PC-9 (cell line): ENCODE data around the gene UXS1.

ENCODE experiments used
- EZH2 ChIP-seq: fragments of 200-600 bp; sonication (generic); IDR thresholded peaks from 2 replicates; pipeline ENCODE4 v1.8.0; 2017; ENCODE audit warnings: antibody characterized with exemption, low read depth
- TF ChIP-seq, protein P1 (sequence below): fragments of 200-600 bp; sonication (generic); conservative IDR thresholded peaks from 2 replicates; pipeline ENCODE4 v1.6.1; 2017; ENCODE audit warnings: mixed run types, antibody characterized with exemption, mild to moderate bottlenecking, moderate library complexity

DNA sequence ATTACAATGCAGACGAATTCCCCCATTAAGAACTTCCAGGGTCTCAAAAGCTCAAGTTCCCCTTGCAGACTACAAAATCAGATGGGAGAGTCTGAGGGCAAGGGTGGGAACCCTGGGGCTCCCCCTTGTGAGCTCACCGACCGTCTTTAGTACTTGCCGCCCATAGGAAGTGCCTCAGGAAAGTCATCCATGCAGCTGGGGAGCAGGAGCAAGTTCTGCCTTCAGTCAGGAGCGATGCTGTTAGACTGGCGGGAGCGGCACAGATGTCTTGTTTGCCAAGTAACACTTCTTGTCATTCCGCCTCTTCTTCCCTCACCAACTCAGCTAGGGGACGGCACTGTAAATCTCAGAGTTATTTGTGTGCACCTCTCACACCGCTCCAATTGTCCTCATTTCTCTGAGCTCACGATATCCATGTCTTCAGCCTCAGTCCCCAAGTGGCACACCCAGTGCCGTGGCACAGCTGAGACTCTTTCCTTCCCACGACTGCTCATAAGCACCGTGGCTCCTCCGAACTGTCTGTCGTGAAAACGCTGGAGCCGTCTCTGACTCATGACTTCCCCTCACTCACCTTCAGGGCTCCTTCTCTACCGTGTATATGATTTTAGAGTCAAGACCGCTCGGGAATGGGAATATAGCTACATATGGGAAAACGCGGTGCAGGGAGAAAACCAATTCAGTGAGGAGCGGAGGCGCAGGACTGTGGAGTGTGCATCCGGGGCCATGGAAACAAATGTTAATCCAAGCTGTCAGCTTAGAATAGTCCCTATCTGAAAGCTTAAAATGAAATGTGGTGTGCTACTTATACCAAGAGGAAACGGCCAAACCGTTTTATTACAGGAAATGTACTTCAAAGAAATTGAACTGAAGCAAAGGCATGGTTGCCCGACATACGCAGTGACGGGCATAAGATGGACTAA, 34.0 kb downstream of the UXS1 start:
- TF ChIP-seq, protein P1, sequence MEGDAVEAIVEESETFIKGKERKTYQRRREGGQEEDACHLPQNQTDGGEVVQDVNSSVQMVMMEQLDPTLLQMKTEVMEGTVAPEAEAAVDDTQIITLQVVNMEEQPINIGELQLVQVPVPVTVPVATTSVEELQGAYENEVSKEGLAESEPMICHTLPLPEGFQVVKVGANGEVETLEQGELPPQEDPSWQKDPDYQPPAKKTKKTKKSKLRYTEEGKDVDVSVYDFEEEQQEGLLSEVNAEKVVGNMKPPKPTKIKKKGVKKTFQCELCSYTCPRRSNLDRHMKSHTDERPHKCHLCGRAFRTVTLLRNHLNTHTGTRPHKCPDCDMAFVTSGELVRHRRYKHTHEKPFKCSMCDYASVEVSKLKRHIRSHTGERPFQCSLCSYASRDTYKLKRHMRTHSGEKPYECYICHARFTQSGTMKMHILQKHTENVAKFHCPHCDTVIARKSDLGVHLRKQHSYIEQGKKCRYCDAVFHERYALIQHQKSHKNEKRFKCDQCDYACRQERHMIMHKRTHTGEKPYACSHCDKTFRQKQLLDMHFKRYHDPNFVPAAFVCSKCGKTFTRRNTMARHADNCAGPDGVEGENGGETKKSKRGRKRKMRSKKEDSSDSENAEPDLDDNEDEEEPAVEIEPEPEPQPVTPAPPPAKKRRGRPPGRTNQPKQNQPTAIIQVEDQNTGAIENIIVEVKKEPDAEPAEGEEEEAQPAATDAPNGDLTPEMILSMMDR = no peak
- no peak for TF ChIP-seq EZH2
